Heart right ventricle (tissue), 16 donors: Measurements from ENCODE around the gene RAB7A. TPM values are rescaled to one million over a fixed set of nuclear protein-coding genes. Genes with fewer than 3 reads are reported as not detected.
"Not testable (repeated sequence)": the region's sequence is repeated elsewhere in the genome, so short reads cannot be mapped to it uniquely, and the experiment has no call there.

Experiments used
- ATAC-seq, 8 donors: fragments of 200-7000 bp; cut with Tn5 transposase; one replicate each; pipeline ENCODE4 v1.9.1; 2020; ENCODE audit warnings: mild to moderate bottlenecking in 8 of 8, moderate library complexity in 8 of 8, moderate number of reproducible peaks in 1 of 8
- DNase-seq, 2 donors: peaks; one replicate each; pipeline ENCODE4 v3.0.0-alpha.2; 2020
- H3K27ac ChIP-seq, 10 donors: fragments of 200-600 bp; sonication (generic) in 2 of 10; one replicate each; pipeline versions ENCODE4 v1.5.0 to v1.8.0; 2020 to 2022; ENCODE audit warnings: mild to moderate bottlenecking in 3 of 10
- H3K27me3 ChIP-seq, 7 donors: fragments of 200-600 bp; one replicate each; pipeline ENCODE4 v1.8.0; 2021 to 2022; ENCODE audit warnings: mild to moderate bottlenecking in 2 of 7
- H3K36me3 ChIP-seq, 9 donors: fragments of 200-600 bp; sonication (generic) in 1 of 9; one replicate each; pipeline versions ENCODE4 v1.5.0 to v1.8.0; 2020 to 2022; ENCODE audit warnings: mild to moderate bottlenecking in 2 of 9
- H3K4me1 ChIP-seq, 9 donors: fragments of 200-600 bp; sonication (generic) in 1 of 9; one replicate each; pipeline versions ENCODE4 v1.5.0 to v1.8.0; 2020 to 2022; ENCODE audit warnings: mild to moderate bottlenecking in 4 of 9
- H3K4me3 ChIP-seq, 10 donors: fragments of 200-600 bp; sonication (generic) in 2 of 10; one replicate each; pipeline versions ENCODE4 v1.5.0 to v1.8.0; 2020 to 2022; ENCODE audit warnings: mild to moderate bottlenecking in 7 of 10, moderate library complexity in 2 of 10
- H3K9me3 ChIP-seq, 11 donors: fragments of 200-600 bp in 10 of 11; sonication (generic) in 2 of 11; one replicate each; pipeline versions ENCODE4 v1.5.0 to v1.8.0; 2013 to 2022; ENCODE audit warnings: mild to moderate bottlenecking in 2 of 11, control low read depth in 1 of 11, moderate library complexity in 1 of 11
- WGBS, 2 donors: extraction: QIAGEN DNeasy Blood & Tissue Kit; methylation state at CpG; one replicate each; pipeline ENCODE4 v1.1.7; 2013; ENCODE audit warnings: inconsistent platforms in 1 of 2; 5-methylcytosine and 5-hydroxymethylcytosine counted together
- intact Hi-C, 10 donors: fragments of 100-400 bp; cut with DNase I; formaldehyde crosslinking; loops; one replicate each; pipeline versions ENCODE4 v1.11.1 to v1.14.2; 2022
- polyA plus RNA-seq, 2 donors: library from polyadenylated mRNA; stranded (reverse); fragments of 200-250 nt; gene quantifications; one replicate each; pipeline ENCODE4 v1.2.3, GENCODE V29; 2013
- total RNA-seq, 10 donors: library from RNA; stranded (reverse); fragmentation: NEBNext Ultra II Directional in 3 of 10; extraction: Animal tissue kit (Norgen Biotek cat#: 25700) in 3 of 10; gene quantifications; one replicate each; pipeline versions ENCODE4 v1.2.1 to v1.2.4, GENCODE V29; 2021 to 2023
- TF ChIP-seq, protein P1 (sequence below), 9 donors: fragments of 200-600 bp; sonication (generic) in 2 of 9; IDR thresholded peaks; one replicate each; pipeline versions ENCODE4 v1.5.0 to v1.8.0; 2021 to 2022; ENCODE audit warnings: antibody characterized with exemption in 9 of 9, mild to moderate bottlenecking in 5 of 9, moderate library complexity in 1 of 9
- donor health status: Arrhythmogenic right ventricular cardiomyopathy.
- donor health status: ischemic (EF 13 %, LVEDD 7.1; RV severe dilation, severe dysfunction).
- donor health status: healthy with polysubstance abuse.
- donor health status: DM: no; HTN: yes; CAD: no.
- donor health status: DM: no; HTN: no; CAD: no.
- donor health status: ischemic (EF 25% LVEDD 6.9; RV normal size, moderate dysfunction).
- donor health status: ischemic (EF 25% LVEDD 5.7; RV mildly dilated, moderate dysfunction).
- donor health status: healthy.
- donor health status: DM: yes; HTN: yes; CAD: no.
- donor health status: Ischemic cardiomyopathy.
- donor health status: ischemic (EF 35%, LVEDD 5.7; RV mildly dilated, moderate dysfunction).
- donor health status: nonischemic (EF 11% LVEDD 7.7; RV severe dilation, severe dysfunction).
- donor health status: DM: yes; HTN: yes; CAD: no.
- donor health status: PGD.
- donor health status: ischemic (EF 29% LVEDD 5.4; RV normal size, mild dysfunction).
- donor health status: nonischemic (EF 23%, LVEDD 6.1; RV moderate dilation, normal function).

Gene RAB7A
- total and polyA plus RNA-seq, 12 donors, result 161 to 348 (median 296) TPM

DNA sequence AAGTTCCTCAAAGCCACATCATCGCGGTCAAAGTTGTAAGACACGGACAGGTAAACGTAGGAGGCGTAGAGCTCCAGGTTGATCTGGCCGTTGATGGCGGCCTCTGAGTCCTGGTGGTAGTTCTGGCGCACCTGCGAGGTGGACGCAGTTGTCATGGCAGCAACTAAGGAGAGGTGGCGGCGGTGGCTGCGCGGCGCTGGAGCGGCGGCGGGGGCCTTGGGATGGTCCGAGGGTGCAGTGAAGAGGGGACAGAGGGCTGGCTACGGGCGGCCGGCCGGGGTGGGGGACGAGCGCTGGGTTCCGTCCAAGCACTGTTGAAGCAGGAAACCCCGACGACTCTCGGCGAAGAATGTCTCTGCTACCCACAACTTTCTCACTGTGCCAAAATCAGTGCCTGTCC lies 38.9 kb downstream of the RAB7A start:
- Histone ChIP-seq H3K4me1 (peaks cover 8 to 99% (median 77%) of the 10 kb centered on the region in 9 donors), H3K27ac (no peak overlapping the region), H3K27me3 (no peaks in the 10 kb centered on the region), H3K4me3 (no peak overlapping the region), H3K9me3 (no peaks in the 10 kb centered on the region), H3K36me3 (peaks cover 0 to 20% (median 0%) of the 10 kb centered on the region in 9 donors)
- 95 to 98% methylated on average over 30 of the region's 30 CpGs for WGBS, 2 donors
- ATAC-seq (no peak), DNase-seq (no peak)
- TF ChIP-seq, protein P1, sequence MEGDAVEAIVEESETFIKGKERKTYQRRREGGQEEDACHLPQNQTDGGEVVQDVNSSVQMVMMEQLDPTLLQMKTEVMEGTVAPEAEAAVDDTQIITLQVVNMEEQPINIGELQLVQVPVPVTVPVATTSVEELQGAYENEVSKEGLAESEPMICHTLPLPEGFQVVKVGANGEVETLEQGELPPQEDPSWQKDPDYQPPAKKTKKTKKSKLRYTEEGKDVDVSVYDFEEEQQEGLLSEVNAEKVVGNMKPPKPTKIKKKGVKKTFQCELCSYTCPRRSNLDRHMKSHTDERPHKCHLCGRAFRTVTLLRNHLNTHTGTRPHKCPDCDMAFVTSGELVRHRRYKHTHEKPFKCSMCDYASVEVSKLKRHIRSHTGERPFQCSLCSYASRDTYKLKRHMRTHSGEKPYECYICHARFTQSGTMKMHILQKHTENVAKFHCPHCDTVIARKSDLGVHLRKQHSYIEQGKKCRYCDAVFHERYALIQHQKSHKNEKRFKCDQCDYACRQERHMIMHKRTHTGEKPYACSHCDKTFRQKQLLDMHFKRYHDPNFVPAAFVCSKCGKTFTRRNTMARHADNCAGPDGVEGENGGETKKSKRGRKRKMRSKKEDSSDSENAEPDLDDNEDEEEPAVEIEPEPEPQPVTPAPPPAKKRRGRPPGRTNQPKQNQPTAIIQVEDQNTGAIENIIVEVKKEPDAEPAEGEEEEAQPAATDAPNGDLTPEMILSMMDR (IDR thresholded peaks at IDR 0.05), result no peak
- intact Hi-C loops, result no loop called here

DNA sequence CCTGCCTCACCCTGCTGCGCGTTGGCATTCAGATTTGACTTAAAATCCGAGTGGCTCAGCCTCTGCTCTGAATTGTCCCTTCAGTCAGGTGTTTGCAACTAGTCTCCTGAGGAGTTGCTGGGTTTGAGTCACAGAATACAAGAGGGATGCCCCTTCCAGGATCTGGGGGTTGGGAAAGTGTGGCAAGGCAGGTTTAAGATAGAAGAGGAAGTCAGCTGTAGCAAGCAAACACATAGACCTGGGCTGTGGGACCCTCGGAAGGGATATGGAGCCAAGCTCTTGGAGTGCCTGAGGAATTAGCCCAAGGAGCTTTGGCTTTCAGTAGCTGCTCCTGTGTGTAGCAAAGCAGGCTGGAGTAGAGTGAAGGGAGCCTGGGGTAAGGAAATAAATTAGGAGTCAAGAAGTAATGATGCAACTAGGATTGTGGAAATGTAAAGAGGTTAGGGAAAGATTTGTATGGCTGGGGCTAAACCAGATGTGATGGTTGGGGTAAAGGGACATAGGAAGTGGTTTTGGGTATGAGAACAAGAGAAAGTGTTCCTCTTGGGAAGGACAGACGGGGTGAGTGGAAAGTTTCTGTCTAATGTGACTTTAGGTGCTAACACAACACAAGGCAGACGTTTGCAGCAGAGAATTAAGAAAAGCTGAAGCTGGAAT lies 41.2 kb downstream of the RAB7A start:
- intact Hi-C loops, result no loop called here
- ATAC-seq (peak in 2 of 8 donors; percentile 10 to 21), DNase-seq (no peak)
- TF ChIP-seq, protein P1 (IDR thresholded peaks at IDR 0.05), result no peak
- H3K4me3 ChIP-seq, result no peak overlapping the region
- H3K36me3 ChIP-seq, result peaks cover 0 to 20% (median 0%) of the 10 kb centered on the region in 9 donors
- WGBS, 2 donors, result 62 to 68% methylated on average over 6 of the region's 6 CpGs
- no peaks in the 10 kb centered on the region for H3K27me3 ChIP-seq
- no peaks in the 10 kb centered on the region for H3K9me3 ChIP-seq
- peaks cover 8 to 99% (median 73%) of the 10 kb centered on the region in 9 donors for H3K4me1 ChIP-seq
- H3K27ac ChIP-seq, result peak overlapping the region in 3 of 10 donors; percentile 9 to 35 (median 21)

DNA sequence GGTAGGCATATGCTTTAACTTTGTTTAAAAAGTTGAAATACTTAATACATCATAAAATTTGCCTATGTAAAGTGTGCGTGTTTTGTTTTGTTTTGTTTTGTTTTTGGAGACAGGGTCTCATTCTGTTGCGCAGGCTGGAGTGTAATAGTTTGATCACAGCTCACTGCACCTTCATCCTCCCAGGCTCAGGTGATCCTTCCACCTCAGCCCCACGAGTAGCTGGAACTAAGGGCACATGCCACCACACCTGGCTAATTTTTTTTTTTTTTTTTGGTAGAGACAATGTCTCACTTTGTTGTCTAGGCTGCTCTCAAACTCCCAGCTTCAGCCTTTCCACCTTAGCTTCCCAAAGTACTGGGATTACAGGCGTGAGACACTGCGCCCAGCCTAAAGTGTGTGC lies 42.5 kb downstream of the RAB7A start:
- 82 to 84% methylated on average over 5 of the region's 5 CpGs for whole genome bisulfite sequencing, 2 donors

DNA sequence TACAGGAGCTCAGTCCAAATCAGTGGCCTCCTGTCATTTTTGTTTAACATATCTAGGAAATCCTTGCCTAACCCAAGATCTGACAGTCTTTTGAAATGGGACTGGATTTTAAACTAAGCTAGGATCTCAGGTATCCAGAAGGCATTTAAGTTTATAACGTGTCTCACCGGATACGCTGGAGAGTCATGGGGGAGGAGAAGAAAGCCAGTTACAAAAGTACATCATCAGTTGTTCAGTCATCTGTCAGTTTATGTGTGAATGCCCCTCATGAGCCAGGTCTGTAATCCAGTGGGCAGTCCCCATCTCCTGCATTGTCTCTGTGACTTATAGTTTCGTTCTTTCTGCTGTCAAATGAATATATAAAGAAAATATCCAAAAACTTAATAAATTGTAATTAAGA lies 44.4 kb downstream of the RAB7A start:
- DNase-seq, result no peak
- Histone ChIP-seq H3K27ac (peak overlapping the region in 1 of 10 donors; percentile 24), H3K27me3 (no peaks in the 10 kb centered on the region), H3K36me3 (peaks cover 0 to under 1% (median 0%) of the 10 kb centered on the region in 9 donors), H3K4me1 (peaks cover 8 to 86% (median 69%) of the 10 kb centered on the region in 9 donors), H3K4me3 (no peak overlapping the region), H3K9me3 (no peaks in the 10 kb centered on the region)
- intact Hi-C loops, result no loop called here
- no peak for ATAC-seq
- TF ChIP-seq, protein P1 (IDR thresholded peaks at IDR 0.05), result no peak
- WGBS, 2 donors, result 86 to 87% methylated on average over 4 of the region's 4 CpGs

More for the DNA sequence above, 42.5 kb downstream of the RAB7A start:
- TF ChIP-seq, protein P1 (IDR thresholded peaks at IDR 0.05), result no peak
- DNase-seq (no peak), ATAC-seq (no peak)
- Histone ChIP-seq H3K27ac (no peak overlapping the region), H3K27me3 (no peaks in the 10 kb centered on the region), H3K36me3 (peaks cover 0 to 16% (median 0%) of the 10 kb centered on the region in 9 donors), H3K4me1 (peaks cover 8 to 88% (median 65%) of the 10 kb centered on the region in 9 donors), H3K9me3 (no peaks in the 10 kb centered on the region), H3K4me3 (no peak overlapping the region)
- intact Hi-C loops, result no loop called here

DNA sequence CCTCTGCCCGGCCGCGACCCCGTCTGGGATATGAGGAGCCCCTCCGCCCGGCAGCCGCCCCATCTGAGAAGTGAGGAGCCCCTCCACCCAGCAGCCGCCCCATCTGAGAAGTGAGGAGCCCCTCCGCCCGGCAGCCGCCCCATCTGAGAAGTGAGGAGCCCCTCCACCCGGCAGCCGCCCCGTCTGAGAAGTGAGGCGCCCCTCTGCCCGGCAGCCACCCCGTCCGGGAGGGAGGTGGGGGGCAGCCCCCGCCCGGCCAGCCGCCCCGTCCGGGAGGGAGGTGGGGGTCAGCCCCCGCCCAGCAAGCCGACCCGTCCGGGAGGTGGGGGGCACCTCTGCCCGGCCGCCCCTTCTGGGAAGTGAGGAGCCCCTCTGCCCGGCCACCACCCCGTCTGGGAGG lies 47.2 kb downstream of the RAB7A start:
- H3K9me3 ChIP-seq, ATAC-seq, intact Hi-C loops, DNase-seq, H3K4me3 ChIP-seq, H3K36me3 ChIP-seq, H3K27ac ChIP-seq, H3K27me3 ChIP-seq: not testable (repeated sequence)
- 94 to 97% methylated on average over 23 to 31 of the region's 31 CpGs for WGBS, 2 donors
- peaks cover 4 to 82% (median 67%) of the 10 kb centered on the region in 9 donors for H3K4me1 ChIP-seq

DNA sequence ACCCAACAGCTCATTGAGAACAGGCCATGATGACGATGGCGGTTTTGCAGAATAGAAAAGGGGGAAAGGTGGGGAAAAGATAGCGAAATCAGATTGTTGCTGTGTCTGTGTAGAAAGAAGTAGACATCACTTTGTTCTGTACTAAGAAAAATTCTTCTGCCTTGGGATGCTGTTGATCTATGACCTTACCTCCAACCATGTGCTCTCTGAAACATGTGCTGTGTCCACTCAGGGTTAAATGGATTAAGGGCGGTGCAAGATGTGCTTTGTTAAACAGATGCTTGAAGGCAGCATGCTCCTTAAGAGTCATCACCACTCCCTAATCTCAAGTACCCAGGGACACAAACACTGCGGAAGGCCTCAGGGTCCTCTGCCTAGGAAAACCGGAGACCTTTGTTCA lies 47.6 kb downstream of the RAB7A start:
- H3K27me3 ChIP-seq, H3K36me3 ChIP-seq, H3K4me3 ChIP-seq, H3K9me3 ChIP-seq, H3K27ac ChIP-seq, intact Hi-C loops, DNase-seq, ATAC-seq: not testable (repeated sequence)
- peaks cover 5 to 82% (median 67%) of the 10 kb centered on the region in 9 donors for H3K4me1 ChIP-seq
- WGBS, 2 donors, result 80 to 91% methylated on average over 5 to 6 of the region's 6 CpGs
